GM12874 (cell line): ENCODE data around the gene ZNF407.

ENCODE experiments used
- TF ChIP-seq, protein P1 (sequence below): IDR thresholded peaks from 2 replicates; pipeline ENCODE4 v1.5.1; 2011; ENCODE audit warnings: low read depth, mild to moderate bottlenecking, control low read depth, low read length, moderate library complexity; ENCODE audit not compliant: insufficient read depth

Gene ZNF407

DNA sequence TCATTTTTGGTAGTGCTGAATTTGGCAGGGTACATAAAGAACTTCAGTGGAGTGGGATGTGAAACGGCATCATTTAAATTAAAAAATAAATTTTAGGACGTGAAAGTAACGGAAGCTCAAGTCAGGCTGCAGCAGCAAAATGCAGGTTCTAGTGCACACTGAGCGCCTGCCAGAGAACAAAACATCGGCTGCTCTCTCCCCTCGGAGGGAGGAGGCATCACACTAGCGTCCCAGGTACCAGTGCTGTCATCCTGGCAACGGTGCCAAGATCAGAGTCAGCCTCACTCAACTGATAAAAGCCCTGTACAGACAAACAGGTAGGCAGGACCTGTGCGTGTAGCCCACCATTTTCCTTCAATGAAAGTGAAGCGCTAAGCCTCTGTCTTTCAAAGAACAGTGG, 349.7 kb downstream of the ZNF407 start:
- TF ChIP-seq, protein P1, sequence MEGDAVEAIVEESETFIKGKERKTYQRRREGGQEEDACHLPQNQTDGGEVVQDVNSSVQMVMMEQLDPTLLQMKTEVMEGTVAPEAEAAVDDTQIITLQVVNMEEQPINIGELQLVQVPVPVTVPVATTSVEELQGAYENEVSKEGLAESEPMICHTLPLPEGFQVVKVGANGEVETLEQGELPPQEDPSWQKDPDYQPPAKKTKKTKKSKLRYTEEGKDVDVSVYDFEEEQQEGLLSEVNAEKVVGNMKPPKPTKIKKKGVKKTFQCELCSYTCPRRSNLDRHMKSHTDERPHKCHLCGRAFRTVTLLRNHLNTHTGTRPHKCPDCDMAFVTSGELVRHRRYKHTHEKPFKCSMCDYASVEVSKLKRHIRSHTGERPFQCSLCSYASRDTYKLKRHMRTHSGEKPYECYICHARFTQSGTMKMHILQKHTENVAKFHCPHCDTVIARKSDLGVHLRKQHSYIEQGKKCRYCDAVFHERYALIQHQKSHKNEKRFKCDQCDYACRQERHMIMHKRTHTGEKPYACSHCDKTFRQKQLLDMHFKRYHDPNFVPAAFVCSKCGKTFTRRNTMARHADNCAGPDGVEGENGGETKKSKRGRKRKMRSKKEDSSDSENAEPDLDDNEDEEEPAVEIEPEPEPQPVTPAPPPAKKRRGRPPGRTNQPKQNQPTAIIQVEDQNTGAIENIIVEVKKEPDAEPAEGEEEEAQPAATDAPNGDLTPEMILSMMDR = no peak

DNA sequence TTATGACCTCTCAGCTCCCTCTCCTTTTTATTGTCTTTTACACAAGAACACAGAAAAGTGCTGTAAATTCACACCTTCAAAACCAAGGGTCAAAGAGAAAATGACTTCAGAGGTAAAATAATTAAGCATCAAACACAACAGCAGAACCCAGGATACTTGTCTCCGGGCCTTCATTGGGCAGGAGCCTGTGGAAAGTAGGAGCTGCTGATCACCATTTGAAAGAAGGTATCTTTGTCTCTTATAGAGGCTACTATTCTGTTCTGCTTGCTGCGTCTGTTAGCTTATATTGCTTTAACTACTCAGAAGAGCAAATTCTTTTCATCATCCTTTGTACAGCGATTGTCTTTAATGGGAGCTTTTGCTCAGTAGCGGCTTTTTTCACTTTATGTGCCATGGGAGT, 350.2 kb downstream of the ZNF407 start:
- TF ChIP-seq, protein P1 = no peak

DNA sequence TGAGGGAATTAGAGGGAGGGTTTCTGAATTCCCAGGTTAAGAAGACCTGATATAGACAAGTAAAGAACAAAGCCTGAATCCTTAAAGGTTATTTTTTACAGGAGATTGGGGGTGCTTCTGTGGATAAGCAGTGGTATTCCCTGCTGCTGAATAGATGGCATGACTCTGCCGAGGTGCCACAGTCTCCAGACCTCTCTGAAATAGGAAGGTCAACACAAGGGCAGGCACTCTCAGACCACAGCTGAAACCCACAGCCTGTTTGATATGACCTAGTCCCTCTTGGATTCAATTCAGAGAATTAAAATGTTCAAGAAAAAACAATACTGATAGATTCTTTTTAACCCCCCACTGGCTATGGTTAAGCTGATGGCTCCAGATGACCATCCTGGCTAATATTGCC, 351.9 kb downstream of the ZNF407 start:
- TF ChIP-seq, protein P1 = no peak

DNA sequence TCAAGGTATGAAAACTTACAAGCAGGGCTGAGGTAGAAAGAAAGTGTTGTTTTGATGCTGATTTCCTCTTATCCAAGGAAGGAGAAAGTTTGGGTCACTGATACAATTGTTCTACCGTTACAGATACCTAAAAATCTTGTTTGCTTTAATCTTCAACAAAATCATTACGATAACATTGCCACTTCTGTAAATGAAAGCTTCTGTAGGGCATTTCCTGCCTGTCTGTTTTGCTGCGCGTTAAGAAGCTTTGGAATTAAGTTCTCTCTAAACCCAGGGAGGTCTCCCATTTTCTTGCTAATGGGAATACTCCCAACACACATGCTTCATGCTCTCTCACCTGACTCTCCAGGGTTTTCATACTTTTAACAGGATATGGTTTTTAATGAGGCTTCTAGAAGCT, 352.8 kb downstream of the ZNF407 start:
- TF ChIP-seq, protein P1 = no peak

DNA sequence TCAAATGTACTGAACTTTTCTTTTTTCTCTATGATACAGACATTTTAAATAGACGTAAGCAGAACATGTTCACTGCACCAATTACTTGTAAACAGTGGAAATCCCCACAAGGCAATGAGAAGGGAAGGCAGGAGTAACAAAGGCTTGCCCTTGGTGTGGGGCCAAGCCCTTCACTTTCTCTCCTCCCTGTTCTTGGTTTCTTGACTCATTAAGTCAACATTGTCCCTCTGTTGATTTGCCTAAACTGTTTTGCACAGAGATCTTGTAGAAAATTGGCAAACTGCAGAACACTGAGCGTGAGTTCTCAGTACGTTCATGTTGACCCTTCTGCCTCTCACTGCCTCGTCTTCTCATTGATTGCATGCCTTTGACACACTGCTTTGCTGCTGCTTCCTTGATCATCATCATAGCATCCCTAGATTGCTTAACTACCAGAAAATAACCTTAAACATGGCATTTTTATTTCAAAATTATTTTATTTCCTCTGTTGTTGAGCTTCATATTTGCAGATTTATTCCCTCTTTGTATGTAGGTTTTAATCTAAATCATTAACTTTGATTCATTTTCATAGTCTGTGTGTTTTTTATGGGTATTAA, 353.6 kb downstream of the ZNF407 start:
- TF ChIP-seq, protein P1 = no peak

DNA sequence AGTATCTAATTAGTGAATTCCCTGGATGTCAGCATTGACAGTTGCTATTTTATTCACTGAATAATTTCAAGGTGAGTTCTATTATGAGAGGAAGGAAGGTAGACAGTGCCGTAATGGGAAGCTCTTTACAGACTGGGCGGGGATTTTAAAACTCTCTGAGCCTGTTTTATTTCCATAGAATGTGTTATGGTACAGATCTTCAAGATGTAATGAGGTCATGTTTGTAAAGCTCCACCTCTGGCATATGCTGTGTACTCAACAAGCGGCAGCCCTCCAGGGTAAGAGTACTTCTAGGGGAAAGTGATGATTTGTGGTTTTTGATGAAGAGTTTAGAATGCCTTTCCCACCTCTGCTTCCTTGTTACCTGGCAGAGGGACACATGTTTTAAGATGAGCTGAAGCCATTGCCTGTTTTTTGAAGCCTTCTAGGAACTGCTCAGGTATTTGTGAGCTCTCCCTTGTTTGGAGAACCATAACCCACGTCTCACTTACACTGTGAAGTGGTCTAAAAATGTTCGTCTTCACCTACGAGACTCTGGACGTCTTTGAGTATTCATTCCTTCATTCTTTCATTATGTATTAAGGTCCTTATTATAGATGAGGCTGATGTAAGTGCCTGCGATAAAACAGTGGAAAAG, 360.0 kb downstream of the ZNF407 start:
- TF ChIP-seq, protein P1 = no peak

DNA sequence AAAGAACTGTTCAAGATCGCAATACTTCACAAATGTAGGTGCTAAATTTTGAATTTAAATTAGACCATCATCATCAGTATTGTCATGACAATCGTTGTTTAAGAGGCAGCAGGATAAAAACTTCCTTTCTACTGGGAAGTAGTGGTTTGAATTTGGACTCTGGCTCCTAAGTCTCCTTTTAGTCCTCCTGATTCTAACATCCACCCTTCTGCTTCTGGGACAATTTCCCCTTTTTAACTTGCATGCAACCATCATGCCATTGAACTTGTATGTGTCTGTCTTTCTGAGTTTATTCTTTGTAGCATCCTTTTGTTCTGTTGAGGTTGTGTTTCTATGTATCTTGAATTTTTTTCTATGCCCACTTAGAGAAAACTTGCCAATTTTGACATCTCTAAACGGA, 361.5 kb downstream of the ZNF407 start:
- TF ChIP-seq, protein P1 = no peak
